DMS79 treated with DMSO at 0.1 percent for 48 hours (cell line): Measurements from ENCODE around the gene NTN1.
"Not testable (repeated sequence)": the region's sequence is repeated elsewhere in the genome, so short reads cannot be mapped to it uniquely, and the experiment has no call there.

ENCODE experiments used
- DNase-seq: peaks from one replicate; lab custom pipeline; 2025; lab: John Stamatoyannopoulos, UW

The NTN1 gene

GRCh38 chr17:9249245-9249953, 228.1 kb downstream of the NTN1 start:
- DNase-seq = no peak

- peak; percentile 51 for DNase-seq
These were observed 230.0 kb downstream of the NTN1 start for GRCh38 chr17:9251273-9251672.

GRCh38 chr17:9253308-9253707, 232.0 kb downstream of the NTN1 start:
- no peak for DNase-seq

GRCh38 chr17:9254841-9255240, 233.5 kb downstream of the NTN1 start:
- no peak for DNase-seq

GRCh38 chr17:9255833-9256232, 234.5 kb downstream of the NTN1 start:
- no peak for DNase-seq

GRCh38 chr17:9256361-9256750, 235.0 kb downstream of the NTN1 start:
- DNase-seq = no peak

GRCh38 chr17:9256751-9257629, 235.7 kb downstream of the NTN1 start:
- DNase-seq = peak; percentile 54

- not testable (repeated sequence) for DNase-seq
These were observed 236.3 kb downstream of the NTN1 start for GRCh38 chr17:9257630-9257965.

GRCh38 chr17:9258115-9259015, 237.1 kb downstream of the NTN1 start:
- DNase-seq = no peak

GRCh38 chr17:9259419-9259818, 238.1 kb downstream of the NTN1 start:
- DNase-seq = no peak

GRCh38 chr17:9261081-9262012, 240.0 kb downstream of the NTN1 start:
- no peak for DNase-seq

GRCh38 chr17:9266031-9266680, 244.8 kb downstream of the NTN1 start:
- no peak for DNase-seq

- no peak for DNase-seq
These were observed 245.4 kb downstream of the NTN1 start for GRCh38 chr17:9266697-9267117.

GRCh38 chr17:9268546-9268945, 247.2 kb downstream of the NTN1 start:
- DNase-seq = no peak

GRCh38 chr17:9269350-9270035, 248.2 kb downstream of the NTN1 start:
- no peak for DNase-seq

- DNase-seq = no peak
These were observed 249.6 kb downstream of the NTN1 start for GRCh38 chr17:9270921-9271320.

- DNase-seq = no peak
These were observed 250.7 kb downstream of the NTN1 start for GRCh38 chr17:9271989-9272388.

- no peak for DNase-seq
These were observed 251.3 kb downstream of the NTN1 start for GRCh38 chr17:9272501-9273200.
